ENCODE results near the gene ZNF236.

GRCh38 chr18:76959605-76960004, 137.2 kb downstream of the ZNF236 start:
- TF ChIP-seq CTCF (IDR thresholded peaks at IDR 0.05) (no peak), POLR2A (IDR thresholded peaks at IDR 0.05) (no peak)
